ENCODE data around the gene SLC4A2.

The SLC4A2 gene

GRCh38 chr7:151045967-151046366 lies 13.4 kb upstream of the SLC4A2 start:
- no peak for DNase-seq (ENCODE audit: low read depth)

GRCh38 chr7:151046603-151047573 lies 12.5 kb upstream of the SLC4A2 start:
- DNase-seq (ENCODE audit: low read depth): peak; percentile 69

- DNase-seq (ENCODE audit: low read depth): no peak
These were observed 11.2 kb upstream of the SLC4A2 start, which contains the start of gene ASIC3 for GRCh38 chr7:151047976-151048815. TSS of gene ASIC3 (plus strand) at chr7:151048531. CDS start at chr7:151048886, 355 bp downstream.

GRCh38 chr7:151048911-151049463 lies 10.4 kb upstream of the SLC4A2 start:
- no peak for DNase-seq (ENCODE audit: low read depth)

GRCh38 chr7:151051108-151051507 lies 8.3 kb upstream of the SLC4A2 start:
- peak; percentile 65 for DNase-seq (ENCODE audit: low read depth)

- no peak for DNase-seq (ENCODE audit: low read depth)
These were observed 6.3 kb upstream of the SLC4A2 start for GRCh38 chr7:151053096-151053495.

- DNase-seq (ENCODE audit: low read depth): no peak
These were observed 5.6 kb upstream of the SLC4A2 start for GRCh38 chr7:151053751-151054150.

GRCh38 chr7:151056283-151056665 lies 3.1 kb upstream of the SLC4A2 start:
- DNase-seq (ENCODE audit: low read depth): no peak

- no peak for DNase-seq (ENCODE audit: low read depth)
These were observed 2.5 kb upstream of the SLC4A2 start for GRCh38 chr7:151056666-151057505.

GRCh38 chr7:151057506-151057988 lies 1.8 kb upstream of the SLC4A2 start, which contains the start of gene CDK5:
TSS of gene CDK5 (minus strand) at chr7:151057897. CDS start at chr7:151057848, 49 bp downstream.
- peak; percentile 23 for DNase-seq (ENCODE audit: low read depth)

- DNase-seq (ENCODE audit: low read depth): peak; percentile 100
These were observed 1.2 kb upstream of the SLC4A2 start for GRCh38 chr7:151057989-151058780.

GRCh38 chr7:151058781-151059366 lies 515 bp upstream of the SLC4A2 start:
- peak; percentile 56 for DNase-seq (ENCODE audit: low read depth)

GRCh38 chr7:151060113-151060415 lies 675 bp downstream of the SLC4A2 start:
- no peak for DNase-seq (ENCODE audit: low read depth)

GRCh38 chr7:151060416-151061212 lies 1.2 kb downstream of the SLC4A2 start:
- peak; percentile 71 for DNase-seq (ENCODE audit: low read depth)

GRCh38 chr7:151061213-151062110 lies 2.1 kb downstream of the SLC4A2 start:
- peak; percentile 24 for DNase-seq (ENCODE audit: low read depth)

GRCh38 chr7:151062111-151062398 lies 2.7 kb downstream of the SLC4A2 start:
- DNase-seq (ENCODE audit: low read depth): no peak

GRCh38 chr7:151062399-151063211 lies 3.2 kb downstream of the SLC4A2 start:
- peak; percentile 78 for DNase-seq (ENCODE audit: low read depth)

GRCh38 chr7:151063212-151063561 lies 3.8 kb downstream of the SLC4A2 start:
- DNase-seq (ENCODE audit: low read depth): peak; percentile 83

Measured in amniotic epithelial cell (primary cell).